C4-2B (cell line): ENCODE measurements around the gene RBM20.
"Not testable (repeated sequence)": the region's sequence is repeated elsewhere in the genome, so short reads cannot be mapped to it uniquely, and the experiment has no call there.

Experiments
- H3K27ac ChIP-seq: fragments of 450-650 bp; 2 replicates; pipeline ENCODE4 v1.5.1; 2017
- ZFX ChIP-seq: fragments of 450-650 bp; IDR thresholded peaks from 2 replicates; pipeline ENCODE4 v1.6.1; 2017
- TF ChIP-seq, protein P1 (sequence below): fragments of 450-650 bp; conservative IDR thresholded peaks from 2 replicates; pipeline ENCODE4 v1.5.1; 2017; ENCODE audit warnings: mild to moderate bottlenecking

Gene RBM20

DNA sequence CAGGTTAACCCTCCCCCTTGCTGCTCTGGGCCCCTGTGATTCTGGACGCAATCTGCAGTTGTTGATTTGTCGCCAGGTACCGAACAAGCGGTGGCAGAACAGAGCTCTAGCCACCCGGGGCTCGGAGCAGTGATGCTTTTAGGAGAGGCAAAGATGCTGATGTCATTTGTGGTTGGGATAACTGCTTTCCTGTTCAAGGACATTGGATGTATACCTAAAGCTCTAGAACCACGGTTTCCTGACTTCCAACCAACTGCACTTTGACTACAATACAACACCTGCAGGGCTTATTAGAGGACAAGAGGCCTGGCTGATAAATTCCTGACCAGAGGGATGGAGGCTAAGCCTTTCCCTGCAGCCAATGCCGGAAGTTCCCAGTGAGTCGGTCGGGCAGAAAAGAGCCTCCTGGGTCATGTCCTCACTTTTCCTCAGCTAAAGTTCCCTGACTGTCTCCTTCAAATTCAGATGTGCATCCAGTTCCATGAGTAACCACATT is 6.5 kb upstream of the RBM20 start:
- TF ChIP-seq ZFX, result no peak
- TF ChIP-seq, protein P1, sequence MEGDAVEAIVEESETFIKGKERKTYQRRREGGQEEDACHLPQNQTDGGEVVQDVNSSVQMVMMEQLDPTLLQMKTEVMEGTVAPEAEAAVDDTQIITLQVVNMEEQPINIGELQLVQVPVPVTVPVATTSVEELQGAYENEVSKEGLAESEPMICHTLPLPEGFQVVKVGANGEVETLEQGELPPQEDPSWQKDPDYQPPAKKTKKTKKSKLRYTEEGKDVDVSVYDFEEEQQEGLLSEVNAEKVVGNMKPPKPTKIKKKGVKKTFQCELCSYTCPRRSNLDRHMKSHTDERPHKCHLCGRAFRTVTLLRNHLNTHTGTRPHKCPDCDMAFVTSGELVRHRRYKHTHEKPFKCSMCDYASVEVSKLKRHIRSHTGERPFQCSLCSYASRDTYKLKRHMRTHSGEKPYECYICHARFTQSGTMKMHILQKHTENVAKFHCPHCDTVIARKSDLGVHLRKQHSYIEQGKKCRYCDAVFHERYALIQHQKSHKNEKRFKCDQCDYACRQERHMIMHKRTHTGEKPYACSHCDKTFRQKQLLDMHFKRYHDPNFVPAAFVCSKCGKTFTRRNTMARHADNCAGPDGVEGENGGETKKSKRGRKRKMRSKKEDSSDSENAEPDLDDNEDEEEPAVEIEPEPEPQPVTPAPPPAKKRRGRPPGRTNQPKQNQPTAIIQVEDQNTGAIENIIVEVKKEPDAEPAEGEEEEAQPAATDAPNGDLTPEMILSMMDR, result no peak
- no peak overlapping the region for H3K27ac ChIP-seq

- H3K27ac ChIP-seq, result no peak overlapping the region
- TF ChIP-seq, protein P1, result no peak
- no peak for TF ChIP-seq ZFX
These were observed 5.8 kb upstream of the RBM20 start for GRCh38 chr10:110638319-110638718.

- not testable (repeated sequence) for H3K27ac ChIP-seq
These were observed 5.1 kb upstream of the RBM20 start for GRCh38 chr10:110639046-110639445.

DNA sequence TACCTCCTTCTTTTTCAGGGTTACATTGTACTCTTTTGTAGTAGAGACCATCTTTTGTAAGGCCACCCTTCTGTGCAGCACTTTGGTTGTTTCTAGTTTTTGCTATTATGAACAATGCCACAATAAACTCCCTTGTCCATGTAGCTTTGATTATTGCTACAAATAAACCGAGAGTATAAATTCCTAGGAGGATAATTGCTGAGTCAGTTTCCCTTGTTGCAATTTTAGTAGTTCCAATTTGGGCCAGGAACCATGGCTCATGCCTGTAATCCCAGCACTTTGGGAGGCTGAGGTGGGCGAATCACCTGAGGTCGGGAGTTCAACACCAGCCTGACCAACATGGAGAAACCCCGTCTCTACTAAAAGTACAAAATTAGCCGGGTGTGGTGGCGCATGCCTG is 4.3 kb upstream of the RBM20 start:
- not testable (repeated sequence) for H3K27ac ChIP-seq

DNA sequence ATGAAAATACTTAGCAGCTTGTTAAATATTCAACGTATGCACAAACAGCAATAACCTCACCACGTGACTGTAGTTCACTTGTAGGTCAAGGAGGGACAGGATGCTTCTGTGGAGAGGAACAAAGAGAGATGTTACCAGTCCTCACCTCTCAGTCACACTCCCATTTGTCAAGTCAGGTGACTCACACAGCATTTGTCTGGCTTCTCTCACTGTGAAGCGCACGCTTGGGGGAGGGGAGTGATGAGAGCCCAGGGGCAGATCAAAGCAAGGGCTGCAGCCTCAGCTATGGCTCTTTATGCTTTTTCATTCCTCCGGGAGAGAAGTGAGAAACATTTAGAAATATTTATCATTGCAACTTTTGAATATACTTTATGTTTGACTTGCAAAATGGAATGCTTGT is 2.9 kb upstream of the RBM20 start:
- H3K27ac ChIP-seq, result no peak overlapping the region
- TF ChIP-seq ZFX, result no peak
- TF ChIP-seq, protein P1, result no peak

GRCh38 chr10:110642204-110643034 is 1.7 kb upstream of the RBM20 start:
- no peak overlapping the region for H3K27ac ChIP-seq
- no peak for TF ChIP-seq ZFX
- TF ChIP-seq, protein P1, result no peak

DNA sequence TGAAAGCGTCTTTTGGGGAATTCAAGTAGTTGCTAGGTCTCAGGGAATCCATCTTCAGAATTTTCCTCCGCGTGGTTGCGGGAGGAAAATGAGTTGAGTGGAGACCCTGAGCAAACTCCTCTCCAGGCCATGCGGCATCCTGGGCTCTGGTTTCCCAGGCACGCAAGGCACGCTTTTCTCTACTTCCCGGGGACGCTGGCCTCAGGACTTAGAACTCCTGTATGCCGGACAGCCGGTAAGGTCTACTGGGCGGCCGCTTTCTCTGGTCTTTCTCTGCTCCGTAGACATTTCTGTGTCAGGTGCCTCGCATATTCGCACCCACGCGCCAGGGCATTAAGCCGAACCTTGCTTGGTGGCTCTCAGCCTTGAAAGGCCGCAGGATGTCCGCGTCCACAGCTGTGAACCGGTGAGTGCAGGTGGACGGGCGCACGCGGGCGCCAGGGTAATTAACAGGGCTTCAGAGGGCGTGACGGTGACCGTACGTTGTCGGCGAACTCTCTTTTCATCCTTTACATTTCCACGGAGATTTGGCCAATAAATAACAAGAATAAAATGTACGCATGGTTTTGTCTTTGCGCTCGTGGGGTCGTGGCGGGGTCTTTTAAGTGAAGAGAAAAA is 992 bp upstream of the RBM20 start:
- H3K27ac ChIP-seq, result no peak overlapping the region
- TF ChIP-seq, protein P1, result no peak
- TF ChIP-seq ZFX, result no peak

DNA sequence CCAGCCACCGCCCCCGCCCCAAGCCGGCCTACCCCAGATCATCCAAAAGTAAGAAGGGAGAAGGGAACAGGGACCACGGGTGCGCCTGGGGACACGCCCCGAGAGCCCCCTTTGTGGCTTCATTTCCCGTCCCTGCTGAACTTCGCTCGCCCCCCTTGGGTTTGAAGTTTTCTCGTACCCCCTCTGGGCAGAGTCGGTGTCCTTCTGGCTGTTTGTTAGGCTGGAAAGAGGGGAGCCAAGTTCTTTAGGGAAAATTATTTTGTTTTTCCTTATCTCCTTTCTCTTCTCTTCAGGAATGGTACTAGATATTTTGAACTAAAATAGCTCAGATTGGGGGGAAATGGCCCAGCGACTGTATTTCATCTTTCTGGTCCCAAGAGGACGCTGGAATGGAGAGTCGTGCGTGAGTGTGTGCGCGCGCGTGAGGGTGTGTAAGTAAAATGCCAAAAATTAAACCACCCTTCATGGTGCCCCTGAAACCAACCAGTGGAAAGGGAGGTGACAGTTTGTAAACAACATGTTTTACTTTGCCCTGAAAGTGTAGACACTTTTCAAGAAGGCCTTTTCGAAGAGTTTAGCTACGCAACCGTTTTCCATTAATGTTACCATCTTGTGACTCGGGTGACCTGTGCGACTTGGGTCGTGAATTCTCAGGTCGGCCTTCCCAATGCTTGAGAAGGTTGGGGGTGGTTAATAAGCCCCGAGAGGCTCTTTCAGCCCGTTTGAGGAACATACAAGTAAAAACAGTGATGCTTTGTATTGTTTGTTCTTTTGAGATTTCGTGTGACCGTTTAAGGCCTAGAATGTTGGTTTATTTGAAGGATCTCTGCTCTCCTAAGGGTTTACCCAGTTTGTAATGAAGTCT is 694 bp downstream of the RBM20 start:
- H3K27ac ChIP-seq, result no peak overlapping the region
- TF ChIP-seq, protein P1, result no peak
- TF ChIP-seq ZFX, result no peak
